ENCODE measurements around the gene C6orf141.

Gene C6orf141

GRCh38 chr6:49526598-49526997, 23.9 kb upstream of the C6orf141 start:
- no peak overlapping the region for H3K4me3 ChIP-seq (ENCODE audit: low read length)
- TF ChIP-seq CTCF (conservative IDR thresholded peaks at IDR 0.05; ENCODE audit: low read length): no peak
- DNase-seq (ENCODE audit: low read depth): no peak

- no peak for DNase-seq (ENCODE audit: low read depth)
- no peak for TF ChIP-seq CTCF (conservative IDR thresholded peaks at IDR 0.05; ENCODE audit: low read length)
- no peak overlapping the region for H3K4me3 ChIP-seq (ENCODE audit: low read length)
These were observed 23.1 kb upstream of the C6orf141 start for GRCh38 chr6:49527320-49527719.

GRCh38 chr6:49528571-49528970, 21.9 kb upstream of the C6orf141 start:
- no peak for TF ChIP-seq CTCF (conservative IDR thresholded peaks at IDR 0.05; ENCODE audit: low read length)
- no peak for DNase-seq (ENCODE audit: low read depth)
- no peak overlapping the region for H3K4me3 ChIP-seq (ENCODE audit: low read length)

- H3K4me3 ChIP-seq (ENCODE audit: low read length): no peak overlapping the region
- no peak for DNase-seq (ENCODE audit: low read depth)
- no peak for TF ChIP-seq CTCF (conservative IDR thresholded peaks at IDR 0.05; ENCODE audit: low read length)
These were observed 20.2 kb upstream of the C6orf141 start for GRCh38 chr6:49530141-49530776.

GRCh38 chr6:49531774-49532569, 18.5 kb upstream of the C6orf141 start:
- peak; percentile 99 for TF ChIP-seq CTCF (conservative IDR thresholded peaks at IDR 0.05; ENCODE audit: low read length)
- H3K4me3 ChIP-seq (ENCODE audit: low read length): peak overlapping the region; percentile 27
- DNase-seq (ENCODE audit: low read depth): peak; percentile 57

- TF ChIP-seq CTCF (conservative IDR thresholded peaks at IDR 0.05; ENCODE audit: low read length): no peak
- no peak overlapping the region for H3K4me3 ChIP-seq (ENCODE audit: low read length)
- no peak for DNase-seq (ENCODE audit: low read depth)
These were observed 14.7 kb upstream of the C6orf141 start for GRCh38 chr6:49535795-49536194.

GRCh38 chr6:49539102-49539501, 11.4 kb upstream of the C6orf141 start:
- TF ChIP-seq CTCF (conservative IDR thresholded peaks at IDR 0.05; ENCODE audit: low read length): no peak
- H3K4me3 ChIP-seq (ENCODE audit: low read length): no peak overlapping the region
- DNase-seq (ENCODE audit: low read depth): no peak

Data from AG10803 (cell line).